ENCODE measurements around the gene KDM4C. TPM values are rescaled to one million over a fixed set of nuclear protein-coding genes. Genes with fewer than 3 reads are reported as not detected.
A peak's percentile ranks its signal among the peaks of the same experiment; 100 is the strongest.

The KDM4C gene
- polyA plus RNA-seq, 4 donors: 12.6 to 27.3 (median 18.9) TPM

- 84 to 95% (median 95%) methylated on average over 2 of the region's 2 CpGs for WGBS, 3 donors
- no peaks in the 10 kb centered on the region for H3K27me3 ChIP-seq (ENCODE audit: control insufficient read depth in 3 of 3, insufficient read depth in 3 of 3, low read length in 3 of 3)
- peaks cover 0 to 5% of the 10 kb centered on the region in 2 donors for H3K9me3 ChIP-seq (ENCODE audit: control insufficient read depth in 2 of 2, insufficient read depth in 1 of 2, low read depth in 1 of 2, low read length in 1 of 2)
- H3K4me1 ChIP-seq (ENCODE audit: control insufficient read depth in 3 of 3, insufficient read depth in 2 of 3, low read depth in 1 of 3, low read length in 2 of 3): no peaks in the 10 kb centered on the region
- FAIRE-seq: no peak
- H3K36me3 ChIP-seq (ENCODE audit: control insufficient read depth in 3 of 3, insufficient read depth in 2 of 3, low read depth in 1 of 3, low read length in 3 of 3): peaks cover 2 to 22% (median 14%) of the 10 kb centered on the region in 3 donors
- no peak overlapping the region for H3K27ac ChIP-seq (ENCODE audit: low read depth in 1 of 3, low read length in 2 of 3)
- no peak overlapping the region for H3K4me3 ChIP-seq (ENCODE audit: low read depth in 1 of 3, low read length in 3 of 3)
- no peak for DNase-seq
Measured at GRCh38 chr9:7104625-7105024, 346.9 kb downstream of the KDM4C start.

GRCh38 chr9:7105095-7105494 lies 347.3 kb downstream of the KDM4C start:
- H3K9me3 ChIP-seq (ENCODE audit: control insufficient read depth in 2 of 2, insufficient read depth in 1 of 2, low read depth in 1 of 2, low read length in 1 of 2): peaks cover 0 to 1% of the 10 kb centered on the region in 2 donors
- peaks cover 2 to 20% (median 14%) of the 10 kb centered on the region in 3 donors for H3K36me3 ChIP-seq (ENCODE audit: control insufficient read depth in 3 of 3, insufficient read depth in 2 of 3, low read depth in 1 of 3, low read length in 3 of 3)
- H3K4me1 ChIP-seq (ENCODE audit: control insufficient read depth in 3 of 3, insufficient read depth in 2 of 3, low read depth in 1 of 3, low read length in 2 of 3): no peaks in the 10 kb centered on the region
- H3K4me3 ChIP-seq (ENCODE audit: low read depth in 1 of 3, low read length in 3 of 3): no peak overlapping the region
- 78 to 95% (median 88%) methylated on average over 2 of the region's 2 CpGs for WGBS, 3 donors
- H3K27ac ChIP-seq (ENCODE audit: low read depth in 1 of 3, low read length in 2 of 3): no peak overlapping the region
- no peak for DNase-seq
- H3K27me3 ChIP-seq (ENCODE audit: control insufficient read depth in 3 of 3, insufficient read depth in 3 of 3, low read length in 3 of 3): no peaks in the 10 kb centered on the region
- no peak for FAIRE-seq

GRCh38 chr9:7108936-7109335 lies 351.2 kb downstream of the KDM4C start:
- Histone ChIP-seq H3K27me3 (ENCODE audit: control insufficient read depth in 3 of 3, insufficient read depth in 3 of 3, low read length in 3 of 3) (no peaks in the 10 kb centered on the region), H3K36me3 (ENCODE audit: control insufficient read depth in 3 of 3, insufficient read depth in 2 of 3, low read depth in 1 of 3, low read length in 3 of 3) (peaks cover 2 to 12% (median 9%) of the 10 kb centered on the region in 3 donors), H3K27ac (ENCODE audit: low read depth in 1 of 3, low read length in 2 of 3) (no peak overlapping the region), H3K4me1 (ENCODE audit: control insufficient read depth in 3 of 3, insufficient read depth in 2 of 3, low read depth in 1 of 3, low read length in 2 of 3) (no peaks in the 10 kb centered on the region), H3K4me3 (ENCODE audit: low read depth in 1 of 3, low read length in 3 of 3) (no peak overlapping the region), H3K9me3 (ENCODE audit: control insufficient read depth in 2 of 2, insufficient read depth in 1 of 2, low read depth in 1 of 2, low read length in 1 of 2) (no peaks in the 10 kb centered on the region)
- no peak for DNase-seq
- no peak for FAIRE-seq

DNA sequence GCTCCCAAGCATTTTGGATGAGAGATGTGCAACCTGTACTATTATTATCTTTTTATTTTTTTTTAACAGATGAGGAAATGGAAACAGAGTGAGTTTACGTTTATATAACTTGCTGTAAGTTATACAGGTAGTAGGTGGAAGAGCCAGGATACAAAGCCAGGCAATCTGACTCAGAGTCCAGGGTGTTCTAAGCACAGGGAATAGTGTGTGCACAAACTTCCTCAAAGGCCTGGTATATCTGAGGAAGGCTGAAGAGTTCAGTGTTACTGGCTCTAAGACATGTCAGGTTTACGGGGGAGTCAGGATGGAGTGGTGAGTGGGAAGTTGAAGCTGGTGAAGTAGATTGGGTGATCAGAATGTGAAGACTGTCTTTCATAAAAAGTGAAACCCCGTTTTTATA lies 353.6 kb downstream of the KDM4C start:
- no peak for FAIRE-seq
- peaks cover 0 to 10% (median 2%) of the 10 kb centered on the region in 3 donors for H3K36me3 ChIP-seq (ENCODE audit: control insufficient read depth in 3 of 3, insufficient read depth in 2 of 3, low read depth in 1 of 3, low read length in 3 of 3)
- DNase-seq: no peak
- H3K4me3 ChIP-seq (ENCODE audit: low read depth in 1 of 3, low read length in 3 of 3): no peak overlapping the region
- 62 to 89% (median 63%) methylated on average over 3 of the region's 3 CpGs for WGBS, 3 donors
- H3K27ac ChIP-seq (ENCODE audit: low read depth in 1 of 3, low read length in 2 of 3): no peak overlapping the region
- H3K4me1 ChIP-seq (ENCODE audit: control insufficient read depth in 3 of 3, insufficient read depth in 2 of 3, low read depth in 1 of 3, low read length in 2 of 3): no peaks in the 10 kb centered on the region
- no peaks in the 10 kb centered on the region for H3K9me3 ChIP-seq (ENCODE audit: control insufficient read depth in 2 of 2, insufficient read depth in 1 of 2, low read depth in 1 of 2, low read length in 1 of 2)
- no peaks in the 10 kb centered on the region for H3K27me3 ChIP-seq (ENCODE audit: control insufficient read depth in 3 of 3, insufficient read depth in 3 of 3, low read length in 3 of 3)

GRCh38 chr9:7115606-7116005 lies 357.8 kb downstream of the KDM4C start:
- FAIRE-seq: no peak

DNA sequence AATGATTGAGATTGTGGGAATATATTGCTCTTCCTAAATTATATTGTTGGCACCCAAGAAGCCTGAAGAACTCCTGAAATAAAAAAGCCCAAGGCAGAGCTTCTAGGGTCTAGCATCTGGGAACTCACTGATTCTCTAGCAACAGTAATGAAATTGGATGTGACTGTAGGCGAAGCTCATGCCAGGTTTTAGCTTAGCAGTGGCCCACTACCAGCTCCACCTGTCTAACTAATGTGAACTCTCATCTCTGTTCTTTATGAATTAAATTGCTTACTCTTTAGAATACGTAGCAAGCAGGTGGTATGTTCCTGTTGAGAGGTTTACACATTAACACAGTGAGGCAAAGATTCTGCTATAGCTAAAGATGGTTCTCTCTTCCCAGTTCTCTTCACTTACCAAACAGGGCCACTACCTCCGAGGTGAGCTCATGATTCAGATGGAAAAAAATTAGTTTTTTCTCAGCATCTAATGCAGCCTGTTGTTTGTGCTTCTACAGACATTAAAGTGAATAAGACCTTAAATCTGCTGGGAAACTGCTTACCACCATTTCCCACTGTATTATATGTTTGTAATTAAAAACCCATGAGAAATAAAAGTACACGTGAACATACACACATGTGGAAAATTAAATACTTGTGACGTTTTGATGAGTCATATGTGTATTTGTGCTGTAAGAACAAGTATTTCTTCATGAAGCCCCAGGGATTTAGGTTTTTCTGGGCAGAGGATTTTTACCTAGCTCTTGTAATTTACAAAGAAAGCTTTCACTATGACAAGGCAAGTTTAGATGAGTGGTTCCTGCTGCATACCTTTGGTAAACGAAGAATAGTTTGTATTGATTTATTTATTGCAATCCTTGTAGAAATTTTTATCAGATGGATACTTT lies 360.1 kb downstream of the KDM4C start:
- WGBS, 3 donors: 63 to 83% (median 76%) methylated on average over 6 of the region's 6 CpGs
- DNase-seq (no peak), FAIRE-seq (no peak)
- no peak overlapping the region for H3K4me3 ChIP-seq (ENCODE audit: low read depth in 1 of 3, low read length in 3 of 3)
- peaks cover 0 to 7% (median 0%) of the 10 kb centered on the region in 3 donors for H3K36me3 ChIP-seq (ENCODE audit: control insufficient read depth in 3 of 3, insufficient read depth in 2 of 3, low read depth in 1 of 3, low read length in 3 of 3)
- H3K27me3 ChIP-seq (ENCODE audit: control insufficient read depth in 3 of 3, insufficient read depth in 3 of 3, low read length in 3 of 3): no peaks in the 10 kb centered on the region
- H3K4me1 ChIP-seq (ENCODE audit: control insufficient read depth in 3 of 3, insufficient read depth in 2 of 3, low read depth in 1 of 3, low read length in 2 of 3): peaks cover 0 to 2% (median 0%) of the 10 kb centered on the region in 3 donors
- H3K9me3 ChIP-seq (ENCODE audit: control insufficient read depth in 2 of 2, insufficient read depth in 1 of 2, low read depth in 1 of 2, low read length in 1 of 2): no peaks in the 10 kb centered on the region
- H3K27ac ChIP-seq (ENCODE audit: low read depth in 1 of 3, low read length in 2 of 3): no peak overlapping the region

More at GRCh38 chr9:7115606-7116005, 357.8 kb downstream of the KDM4C start:
- DNase-seq: no peak
- Histone ChIP-seq H3K27ac (ENCODE audit: low read depth in 1 of 3, low read length in 2 of 3) (no peak overlapping the region), H3K9me3 (ENCODE audit: control insufficient read depth in 2 of 2, insufficient read depth in 1 of 2, low read depth in 1 of 2, low read length in 1 of 2) (no peaks in the 10 kb centered on the region), H3K27me3 (ENCODE audit: control insufficient read depth in 3 of 3, insufficient read depth in 3 of 3, low read length in 3 of 3) (no peaks in the 10 kb centered on the region), H3K36me3 (ENCODE audit: control insufficient read depth in 3 of 3, insufficient read depth in 2 of 3, low read depth in 1 of 3, low read length in 3 of 3) (peaks cover 0 to 5% (median 0%) of the 10 kb centered on the region in 3 donors), H3K4me3 (ENCODE audit: low read depth in 1 of 3, low read length in 3 of 3) (no peak overlapping the region), H3K4me1 (ENCODE audit: control insufficient read depth in 3 of 3, insufficient read depth in 2 of 3, low read depth in 1 of 3, low read length in 2 of 3) (no peaks in the 10 kb centered on the region)
- 0 to 91% (median 0%) methylated on average over 1 of the region's 1 CpG for WGBS, 3 donors

DNA sequence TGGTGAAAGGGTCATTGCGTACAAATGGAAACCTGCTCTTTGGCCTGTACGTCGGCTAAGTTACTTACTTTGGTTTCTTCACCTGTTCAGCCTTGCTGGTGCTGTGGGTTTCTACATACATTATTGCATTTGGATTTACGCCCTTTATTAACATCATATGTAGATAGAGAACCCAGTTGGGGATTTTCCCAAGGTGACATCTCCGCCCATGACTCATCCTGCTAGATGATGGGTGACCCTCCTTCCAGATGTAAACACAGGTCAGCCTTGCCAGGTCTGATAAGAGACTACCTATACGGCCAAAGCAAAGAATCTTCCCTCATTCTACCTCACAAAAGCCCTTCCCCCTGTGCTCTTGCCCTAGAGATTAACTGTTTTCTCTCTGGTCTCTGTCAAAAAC lies 360.9 kb downstream of the KDM4C start:
- FAIRE-seq: no peak
- peaks cover 0 to 8% (median 4%) of the 10 kb centered on the region in 3 donors for H3K36me3 ChIP-seq (ENCODE audit: control insufficient read depth in 3 of 3, insufficient read depth in 2 of 3, low read depth in 1 of 3, low read length in 3 of 3)
- no peak overlapping the region for H3K4me3 ChIP-seq (ENCODE audit: low read depth in 1 of 3, low read length in 3 of 3)
- H3K9me3 ChIP-seq (ENCODE audit: control insufficient read depth in 2 of 2, insufficient read depth in 1 of 2, low read depth in 1 of 2, low read length in 1 of 2): no peaks in the 10 kb centered on the region
- DNase-seq: peak in 1 of 2 donors; percentile 29
- peaks cover 0 to 2% (median 0%) of the 10 kb centered on the region in 3 donors for H3K4me1 ChIP-seq (ENCODE audit: control insufficient read depth in 3 of 3, insufficient read depth in 2 of 3, low read depth in 1 of 3, low read length in 2 of 3)
- H3K27ac ChIP-seq (ENCODE audit: low read depth in 1 of 3, low read length in 2 of 3): no peak overlapping the region
- H3K27me3 ChIP-seq (ENCODE audit: control insufficient read depth in 3 of 3, insufficient read depth in 3 of 3, low read length in 3 of 3): no peaks in the 10 kb centered on the region
- WGBS, 3 donors: 78 to 85% (median 83%) methylated on average over 6 of the region's 6 CpGs

- no peak for FAIRE-seq
- Histone ChIP-seq H3K27me3 (ENCODE audit: control insufficient read depth in 3 of 3, insufficient read depth in 3 of 3, low read length in 3 of 3) (no peaks in the 10 kb centered on the region), H3K36me3 (ENCODE audit: control insufficient read depth in 3 of 3, insufficient read depth in 2 of 3, low read depth in 1 of 3, low read length in 3 of 3) (peaks cover 0 to 9% (median 5%) of the 10 kb centered on the region in 3 donors), H3K27ac (ENCODE audit: low read depth in 1 of 3, low read length in 2 of 3) (no peak overlapping the region), H3K4me3 (ENCODE audit: low read depth in 1 of 3, low read length in 3 of 3) (no peak overlapping the region), H3K9me3 (ENCODE audit: control insufficient read depth in 2 of 2, insufficient read depth in 1 of 2, low read depth in 1 of 2, low read length in 1 of 2) (no peaks in the 10 kb centered on the region), H3K4me1 (ENCODE audit: control insufficient read depth in 3 of 3, insufficient read depth in 2 of 3, low read depth in 1 of 3, low read length in 2 of 3) (peaks cover 0 to 2% (median 0%) of the 10 kb centered on the region in 3 donors)
- DNase-seq: no peak
Measured at GRCh38 chr9:7119612-7120011, 361.8 kb downstream of the KDM4C start.
